Measurements from ENCODE around the gene APOM. TPM values are rescaled to one million over a fixed set of nuclear protein-coding genes. Genes with fewer than 3 reads are reported as not detected.

APOM gene
- total and polyA plus RNA-seq, 4 experiments from 2014 or later = 1.3 to 5.2 (median 3.2) TPM

DNA sequence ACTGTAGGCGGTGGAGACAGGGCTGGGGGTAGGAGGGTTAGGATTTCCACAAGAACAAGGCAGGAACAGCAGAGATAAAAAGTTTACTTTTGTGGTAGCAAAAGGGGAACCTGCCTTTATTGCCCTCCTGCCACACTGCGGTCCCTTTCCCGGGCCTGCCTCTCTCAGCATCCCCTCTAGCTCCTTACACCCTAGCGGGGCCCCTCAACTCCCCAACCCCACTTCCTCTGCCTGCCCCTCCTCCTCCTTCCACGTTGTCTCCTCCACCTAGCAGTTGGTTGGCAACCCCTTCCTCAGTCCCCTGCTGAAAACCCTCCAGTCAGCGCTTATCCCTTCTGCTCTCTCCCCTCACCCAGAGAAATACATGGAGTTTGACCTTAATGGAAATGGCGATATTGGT is 39.9 kb upstream of the APOM start:
- Histone ChIP-seq H3K4me3 (ENCODE audit: low read length in 2 of 2) (no peak overlapping the region), H3K4me1 (ENCODE audit: insufficient read depth, low read length) (peaks cover 20% of the 10 kb centered on the region), H3K36me3 (ENCODE audit: insufficient read depth, low read length) (no peaks in the 10 kb centered on the region), H3K27ac (ENCODE audit: low read depth, low read length) (no peak overlapping the region), H3K27me3 (ENCODE audit: insufficient read depth, low read length) (no peaks in the 10 kb centered on the region), H3K9me3 (ENCODE audit: control insufficient read depth in 1 of 2, low read length in 2 of 2) (no peaks in the 10 kb centered on the region)
- Mint-ChIP-seq H3K27me3 (no peaks in the 10 kb centered on the region), H3K27ac (peak overlapping the region in 5 of 7 donors; percentile 47 to 88 (median 67)), H3K4me3 (peak overlapping the region in 6 of 8 donors; percentile 26 to 71 (median 49)), H3K36me3 (peaks cover 0 to 4% of the 10 kb centered on the region in 2 donors), H3K9me3 (no peaks in the 10 kb centered on the region), H3K4me1 (peaks cover 7 to 37% (median 24%) of the 10 kb centered on the region in 4 donors)
- CTCF ChIA-PET (ENCODE audit: partially characterized antibody) = interaction anchor here (3.5 kb wide), 1 partner anchor 17 kb away, joined by 18 read pairs; no protein-coding TSS in a partner anchor
- POLR2A ChIA-PET (ENCODE audit: partially characterized antibody) = interaction anchor here (1.0 kb wide), 1 partner anchor 33 kb away, joined by 3 read pairs; the partner anchor contains the start of gene LTB
- DNase-seq = no peak
- intact Hi-C loops (cut with micrococcal nuclease) = no loop called here

- Mint-ChIP-seq H3K36me3 (peaks cover 0 to 13% of the 10 kb centered on the region in 2 donors), H3K9me3 (no peaks in the 10 kb centered on the region), H3K27ac (peak overlapping the region in 3 of 7 donors; percentile 47 to 72 (median 50)), H3K4me1 (peaks cover 12 to 47% (median 32%) of the 10 kb centered on the region in 4 donors), H3K4me3 (peak overlapping the region in 1 of 8 donors; percentile 29), H3K27me3 (no peaks in the 10 kb centered on the region)
- no peaks in the 10 kb centered on the region for H3K9me3 ChIP-seq (ENCODE audit: control insufficient read depth in 1 of 2, low read length in 2 of 2)
- CTCF ChIA-PET (ENCODE audit: partially characterized antibody) = interaction anchor here (0.6 to 3.5 kb wide), 5 partner anchors 12 to 71 kb away, joined by 3 to 18 read pairs (median 3); partner anchors contain the start of genes ATP6V1G2 and NCR3
- DNase-seq = no peak
- H3K27ac ChIP-seq (ENCODE audit: low read depth, low read length) = no peak overlapping the region
- peaks cover 27% of the 10 kb centered on the region for H3K4me1 ChIP-seq (ENCODE audit: insufficient read depth, low read length)
- POLR2A ChIA-PET (ENCODE audit: partially characterized antibody) = interaction anchor here (0.6 to 1.3 kb wide), 2 partner anchors 20 to 70 kb away, joined by 3 to 4 read pairs; partner anchors contain the start of gene ATP6V1G2
- no peak overlapping the region for H3K4me3 ChIP-seq (ENCODE audit: low read length in 2 of 2)
- H3K27me3 ChIP-seq (ENCODE audit: insufficient read depth, low read length) = no peaks in the 10 kb centered on the region
- H3K36me3 ChIP-seq (ENCODE audit: insufficient read depth, low read length) = no peaks in the 10 kb centered on the region
- intact Hi-C loops (cut with micrococcal nuclease) = no loop called here
Measured at GRCh38 chr6:31617010-31617409, 38.7 kb upstream of the APOM start.

- H3K36me3 Mint-ChIP-seq = peaks cover 12 to 38% of the 10 kb centered on the region in 2 donors
- peak overlapping the region in 1 of 2 donors; percentile 93 for H3K4me3 ChIP-seq (ENCODE audit: low read length in 2 of 2)
- peaks cover 22% of the 10 kb centered on the region for H3K36me3 ChIP-seq (ENCODE audit: insufficient read depth, low read length)
- DNase-seq = peak; percentile 96 to 98 (median 98)
- no peaks in the 10 kb centered on the region for H3K9me3 ChIP-seq (ENCODE audit: control insufficient read depth in 1 of 2, low read length in 2 of 2)
- H3K9me3 Mint-ChIP-seq = no peaks in the 10 kb centered on the region
- peak overlapping the region; percentile 91 to 99 (median 98) for H3K27ac Mint-ChIP-seq
- H3K4me1 Mint-ChIP-seq = peaks cover 21 to 49% (median 39%) of the 10 kb centered on the region in 4 donors
- peak overlapping the region; percentile 99 for H3K27ac ChIP-seq (ENCODE audit: low read depth, low read length)
- CTCF ChIA-PET (ENCODE audit: partially characterized antibody) = no interaction called here
- peak overlapping the region; percentile 89 to 98 (median 93) for H3K4me3 Mint-ChIP-seq
- POLR2A ChIA-PET (ENCODE audit: partially characterized antibody) = interaction anchor here (0.7 to 4.5 kb wide), 25 partner anchors 19 to 461 kb away, joined by 3 to 66 read pairs (median 5); partner anchors contain the start of genes APOM, ATP6V1G2, BAG6 and C6orf47
- peaks cover 34% of the 10 kb centered on the region for H3K4me1 ChIP-seq (ENCODE audit: insufficient read depth, low read length)
- H3K27me3 Mint-ChIP-seq = no peaks in the 10 kb centered on the region
- no peaks in the 10 kb centered on the region for H3K27me3 ChIP-seq (ENCODE audit: insufficient read depth, low read length)
- intact Hi-C loops (cut with micrococcal nuclease) = loop anchor here (1.0 kb wide), 6 partner anchors 32 to 423 kb away; partner anchors contain the start of genes ABHD16A, BAG6 and NFKBIL1
Measured at GRCh38 chr6:31619805-31620585, 35.7 kb upstream of the APOM start.

DNA sequence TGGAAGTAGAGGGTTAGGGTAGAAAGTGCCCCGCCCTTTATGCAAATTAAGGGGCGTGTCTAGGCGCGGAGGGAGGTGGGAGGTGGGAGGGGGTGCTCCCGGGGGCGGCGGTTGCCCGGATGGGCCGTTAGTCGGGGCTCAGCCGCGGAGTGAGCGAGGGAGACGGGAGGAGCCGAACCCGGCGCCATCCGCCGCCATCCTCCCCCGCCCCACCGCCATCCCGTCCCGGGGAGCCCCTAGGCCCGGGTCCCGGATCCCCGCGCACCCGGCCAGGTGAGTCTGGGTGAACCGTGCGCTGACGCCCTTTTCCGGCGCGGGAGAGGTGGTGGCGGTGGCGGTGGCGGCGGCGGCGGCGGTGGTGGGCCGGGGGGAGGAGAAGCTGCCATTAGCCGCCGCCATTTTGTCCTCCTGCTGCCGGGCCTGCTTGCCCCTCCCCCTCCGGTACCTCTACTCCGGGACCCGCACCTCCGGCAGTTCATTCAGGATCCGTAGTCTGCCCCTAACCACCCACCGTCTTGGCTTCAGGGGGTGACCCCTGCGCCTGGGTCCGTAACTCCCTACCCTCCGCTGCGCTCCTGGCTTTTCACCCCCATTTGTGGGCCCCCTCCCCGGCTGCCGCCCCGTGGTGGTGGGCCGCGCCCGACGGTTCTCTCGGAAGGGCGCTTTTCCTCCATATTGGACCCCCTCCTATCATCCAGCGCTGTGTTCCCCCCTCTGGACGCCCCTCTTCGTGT is 34.9 kb upstream of the APOM start, which contains the start of gene PRRC2A:
Gene PRRC2A, plus strand, starts transcription at position 130 of the 734 bp plus-strand sequence. CDS start 2,075 bp downstream, outside the sequence.
- Mint-ChIP-seq H3K27me3 (no peaks in the 10 kb centered on the region), H3K4me1 (peaks cover 21 to 42% (median 33%) of the 10 kb centered on the region in 4 donors), H3K4me3 (peak within 1 kb of the TSS; percentile 89 to 98 (median 94)), H3K36me3 (peaks cover 12 to 46% of the 10 kb centered on the region in 2 donors), H3K27ac (peak within 1 kb of the TSS; percentile 91 to 99 (median 98)), H3K9me3 (no peaks in the 10 kb centered on the region)
- ChIA-PET CTCF (ENCODE audit: partially characterized antibody) (no interaction called here), POLR2A (ENCODE audit: partially characterized antibody) (interaction anchor here (0.8 to 4.5 kb wide), 24 partner anchors 18 to 351 kb away, joined by 3 to 66 read pairs (median 5); partner anchors contain the start of genes APOM, ATP6V1G2, BAG6 and C6orf47)
- Histone ChIP-seq H3K9me3 (ENCODE audit: control insufficient read depth in 1 of 2, low read length in 2 of 2) (no peaks in the 10 kb centered on the region), H3K4me3 (ENCODE audit: low read length in 2 of 2) (peak within 1 kb of the TSS; percentile 83 to 93), H3K27ac (ENCODE audit: low read depth, low read length) (peak within 1 kb of the TSS; percentile 99), H3K4me1 (ENCODE audit: insufficient read depth, low read length) (peaks cover 27% of the 10 kb centered on the region), H3K36me3 (ENCODE audit: insufficient read depth, low read length) (peaks cover 29% of the 10 kb centered on the region), H3K27me3 (ENCODE audit: insufficient read depth, low read length) (no peaks in the 10 kb centered on the region)
- DNase-seq = peak in 1 of 5 donors; percentile 85
- intact Hi-C loops (cut with micrococcal nuclease) = loop anchor here (1.0 kb wide), 6 partner anchors 32 to 423 kb away; partner anchors contain the start of genes ABHD16A, BAG6 and NFKBIL1

DNA sequence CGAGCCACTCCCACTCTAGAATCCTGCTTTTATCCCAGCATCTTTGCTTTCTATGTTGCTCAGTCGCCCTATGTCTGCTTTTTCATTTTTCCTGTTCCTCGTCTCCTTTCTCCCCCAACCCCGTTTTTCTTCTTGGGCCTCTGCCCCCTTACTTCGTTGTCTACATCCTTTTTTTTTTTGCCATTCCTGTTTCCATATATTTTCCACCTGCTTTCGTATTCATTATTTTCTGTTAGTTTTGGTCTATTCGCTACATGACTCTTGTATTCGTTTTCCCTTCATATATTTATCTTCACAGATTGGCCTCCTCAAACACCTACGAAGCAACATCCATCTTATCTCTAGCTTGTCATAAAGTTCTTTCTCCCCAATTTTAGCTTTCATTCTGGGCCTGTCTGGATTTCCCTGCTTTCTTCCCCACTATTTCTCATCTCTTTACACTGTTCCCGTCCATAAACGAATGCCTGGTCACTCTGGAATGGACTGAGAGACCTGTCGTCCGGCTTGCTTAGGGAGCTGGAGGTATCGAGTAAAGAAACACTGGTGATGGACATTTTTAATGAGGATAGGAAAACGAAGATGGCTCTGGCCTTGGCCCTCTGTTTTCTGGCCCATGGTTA is 34.3 kb upstream of the APOM start:
- intact Hi-C loops (cut with micrococcal nuclease) = no loop called here
- H3K27ac Mint-ChIP-seq = peak overlapping the region; percentile 90 to 99 (median 96)
- DNase-seq = peak in 2 of 5 donors; percentile 18 to 27
- Histone ChIP-seq H3K27ac (ENCODE audit: low read depth, low read length) (peak overlapping the region; percentile 99), H3K4me1 (ENCODE audit: insufficient read depth, low read length) (peaks cover 20% of the 10 kb centered on the region), H3K27me3 (ENCODE audit: insufficient read depth, low read length) (no peaks in the 10 kb centered on the region), H3K4me3 (ENCODE audit: low read length in 2 of 2) (peak overlapping the region; percentile 83 to 93), H3K9me3 (ENCODE audit: control insufficient read depth in 1 of 2, low read length in 2 of 2) (no peaks in the 10 kb centered on the region), H3K36me3 (ENCODE audit: insufficient read depth, low read length) (peaks cover 36% of the 10 kb centered on the region)
- ChIA-PET POLR2A (ENCODE audit: partially characterized antibody) (interaction anchor here (0.8 to 4.5 kb wide), 19 partner anchors 18 to 351 kb away, joined by 3 to 66 read pairs (median 5); partner anchors contain the start of genes APOM, BAG6, C6orf47 and DDX39B), CTCF (ENCODE audit: partially characterized antibody) (interaction anchor here (0.9 to 1.8 kb wide), 4 partner anchors 23 to 149 kb away, joined by 3 to 8 read pairs (median 4); partner anchors contain the start of gene GPANK1)
- H3K4me1 Mint-ChIP-seq = peaks cover 20 to 37% (median 28%) of the 10 kb centered on the region in 4 donors
- H3K36me3 Mint-ChIP-seq = peaks cover 19 to 52% of the 10 kb centered on the region in 2 donors
- H3K9me3 Mint-ChIP-seq = no peaks in the 10 kb centered on the region
- no peaks in the 10 kb centered on the region for H3K27me3 Mint-ChIP-seq
- peak overlapping the region; percentile 85 to 95 (median 90) for H3K4me3 Mint-ChIP-seq

GRCh38 chr6:31621991-31622390 is 33.7 kb upstream of the APOM start:
- H3K27ac ChIP-seq (ENCODE audit: low read depth, low read length) = peak overlapping the region; percentile 99
- POLR2A ChIA-PET (ENCODE audit: partially characterized antibody) = interaction anchor here (0.8 to 4.5 kb wide), 19 partner anchors 11 to 350 kb away, joined by 3 to 66 read pairs (median 5); partner anchors contain the start of genes BAG6, DDX39B, DXO and EHMT2
- no peaks in the 10 kb centered on the region for H3K9me3 ChIP-seq (ENCODE audit: control insufficient read depth in 1 of 2, low read length in 2 of 2)
- H3K4me1 ChIP-seq (ENCODE audit: insufficient read depth, low read length) = peaks cover 19% of the 10 kb centered on the region
- Mint-ChIP-seq H3K36me3 (peaks cover 23 to 56% of the 10 kb centered on the region in 2 donors), H3K9me3 (no peaks in the 10 kb centered on the region), H3K4me3 (peak overlapping the region; percentile 85 to 95 (median 90)), H3K27me3 (no peaks in the 10 kb centered on the region), H3K4me1 (peaks cover 20 to 32% (median 25%) of the 10 kb centered on the region in 4 donors), H3K27ac (peak overlapping the region; percentile 90 to 99 (median 96))
- CTCF ChIA-PET (ENCODE audit: partially characterized antibody) = interaction anchor here (0.9 to 1.8 kb wide), 7 partner anchors 12 to 148 kb away, joined by 3 to 8 read pairs (median 3); partner anchors contain the start of genes DDAH2 and GPANK1
- H3K36me3 ChIP-seq (ENCODE audit: insufficient read depth, low read length) = peaks cover 42% of the 10 kb centered on the region
- no peaks in the 10 kb centered on the region for H3K27me3 ChIP-seq (ENCODE audit: insufficient read depth, low read length)
- DNase-seq = no peak
- intact Hi-C loops (cut with micrococcal nuclease) = no loop called here
- H3K4me3 ChIP-seq (ENCODE audit: low read length in 2 of 2) = peak overlapping the region in 1 of 2 donors; percentile 93

Measured in CD4-positive, alpha-beta memory T cell (primary cell).